Sigmoid colon (tissue), 4 donors: ENCODE results near the gene SIRT3.
"Not testable (repeated sequence)": the region's sequence is repeated elsewhere in the genome, so short reads cannot be mapped to it uniquely, and the experiment has no call there.

Experiments
- POLR2AphosphoS5 ChIP-seq, 4 donors: sonication (generic); formaldehyde crosslinking; IDR thresholded peaks; one replicate each; pipeline ENCODE4 v1.6.1; 2017; ENCODE audit warnings: antibody characterized with exemption in 4 of 4
- TF ChIP-seq, protein P1 (sequence below), 4 experiments: fragments of 450-650 bp in 3 of 4; fragments of 200-600 bp in 1 of 4; IDR thresholded peaks; one replicate each; pipeline ENCODE4 v1.5.1; 2016 to 2019; ENCODE audit warnings: antibody characterized with exemption in 4 of 4, mild to moderate bottlenecking in 3 of 4, moderate library complexity in 2 of 4

DNA sequence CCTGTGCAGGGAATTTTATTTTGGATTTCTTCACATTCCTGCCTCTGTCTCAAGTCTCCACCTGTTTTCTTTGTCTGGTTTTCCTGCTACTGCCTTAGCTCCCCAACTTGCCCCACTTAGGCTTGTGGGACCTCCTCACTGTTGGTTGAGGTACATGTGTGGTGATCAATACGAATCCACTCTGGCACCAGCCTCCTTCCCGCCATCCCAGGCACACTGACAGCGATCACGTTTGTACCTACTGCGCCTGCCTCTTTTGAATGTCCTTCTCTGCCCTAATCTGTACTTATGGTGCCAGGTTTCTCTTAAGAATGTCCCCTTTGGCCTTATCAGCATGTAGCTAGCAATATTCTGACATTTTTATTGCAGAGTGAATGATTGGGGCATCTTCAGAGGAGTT is 45.6 kb downstream of the SIRT3 start:
- TF ChIP-seq, protein P1, sequence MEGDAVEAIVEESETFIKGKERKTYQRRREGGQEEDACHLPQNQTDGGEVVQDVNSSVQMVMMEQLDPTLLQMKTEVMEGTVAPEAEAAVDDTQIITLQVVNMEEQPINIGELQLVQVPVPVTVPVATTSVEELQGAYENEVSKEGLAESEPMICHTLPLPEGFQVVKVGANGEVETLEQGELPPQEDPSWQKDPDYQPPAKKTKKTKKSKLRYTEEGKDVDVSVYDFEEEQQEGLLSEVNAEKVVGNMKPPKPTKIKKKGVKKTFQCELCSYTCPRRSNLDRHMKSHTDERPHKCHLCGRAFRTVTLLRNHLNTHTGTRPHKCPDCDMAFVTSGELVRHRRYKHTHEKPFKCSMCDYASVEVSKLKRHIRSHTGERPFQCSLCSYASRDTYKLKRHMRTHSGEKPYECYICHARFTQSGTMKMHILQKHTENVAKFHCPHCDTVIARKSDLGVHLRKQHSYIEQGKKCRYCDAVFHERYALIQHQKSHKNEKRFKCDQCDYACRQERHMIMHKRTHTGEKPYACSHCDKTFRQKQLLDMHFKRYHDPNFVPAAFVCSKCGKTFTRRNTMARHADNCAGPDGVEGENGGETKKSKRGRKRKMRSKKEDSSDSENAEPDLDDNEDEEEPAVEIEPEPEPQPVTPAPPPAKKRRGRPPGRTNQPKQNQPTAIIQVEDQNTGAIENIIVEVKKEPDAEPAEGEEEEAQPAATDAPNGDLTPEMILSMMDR (IDR thresholded peaks at IDR 0.05): not testable (repeated sequence)
- not testable (repeated sequence) for TF ChIP-seq POLR2AphosphoS5 (IDR thresholded peaks at IDR 0.05)
